Hematopoietic multipotent progenitor cell (in vitro differentiated cells): ENCODE measurements around the gene CDK13. TPM values are rescaled to one million over a fixed set of nuclear protein-coding genes. Genes with fewer than 3 reads are reported as not detected.
"Not testable (repeated sequence)": the region's sequence is repeated elsewhere in the genome, so short reads cannot be mapped to it uniquely, and the experiment has no call there.

Source experiments
- DNase-seq, 3 donors: peaks; one replicate each; pipeline ENCODE4 v3.0.0-alpha.2; 2011 to 2015; ENCODE audit warnings: low read depth in 2 of 3, low spot score in 2 of 3
- total RNA-seq: library from RNA; depleted of rRNA; stranded (reverse); fragments of >200 nt; gene quantifications from one replicate; pipeline ENCODE4 v1.2.3, GENCODE V29; 2012

The CDK13 gene
- total RNA-seq, 1 donor = 56.6 TPM

DNA sequence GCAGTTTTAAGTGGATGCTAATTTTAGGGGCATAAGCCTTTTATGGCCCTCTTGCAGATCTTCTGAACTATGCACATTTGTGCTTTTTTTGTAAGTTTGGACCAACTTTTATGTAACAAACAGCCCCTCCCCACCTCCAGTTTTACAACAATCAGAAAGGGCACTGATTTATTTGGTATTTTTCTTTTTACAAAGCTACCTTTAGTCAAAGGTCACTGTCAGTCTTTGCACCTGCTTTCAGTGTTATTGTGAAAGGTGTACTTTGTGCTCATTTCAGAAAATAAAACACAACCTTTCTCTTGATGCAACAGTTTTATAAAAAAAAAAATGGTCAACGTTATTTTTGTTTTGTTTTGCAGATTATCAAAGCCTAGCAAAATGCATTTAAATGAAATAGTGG is 145.2 kb downstream of the CDK13 start:
- DNase-seq = no peak

DNA sequence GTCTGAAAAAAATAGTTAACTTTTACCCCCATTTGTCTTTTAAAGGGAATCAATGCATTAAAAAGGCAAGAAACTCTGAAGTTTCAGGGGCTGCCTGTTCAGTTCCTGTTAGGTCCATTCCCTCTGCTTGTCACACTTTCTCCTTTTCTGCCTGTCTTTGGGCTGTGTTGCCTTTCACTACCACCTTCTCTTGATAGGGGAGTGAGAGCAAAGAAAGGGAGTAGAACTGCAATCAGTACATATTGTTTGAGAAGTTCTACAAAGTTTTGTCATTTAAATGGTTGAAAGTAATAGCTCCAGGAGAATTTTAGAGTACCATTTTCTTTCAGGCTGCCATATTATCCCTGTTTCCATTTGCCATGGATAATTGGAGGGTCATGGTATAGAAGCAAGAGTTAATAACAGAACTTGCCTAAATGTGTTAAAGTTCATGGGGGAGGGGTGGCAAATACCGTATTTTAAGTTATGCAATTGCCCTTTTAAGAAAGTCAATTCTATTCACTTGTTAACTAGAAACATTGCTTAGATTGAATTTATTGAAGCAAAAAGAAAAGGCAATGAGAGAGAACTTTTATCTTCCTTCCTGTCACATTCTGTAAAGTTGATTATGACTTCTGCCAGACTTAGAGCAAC is 145.8 kb downstream of the CDK13 start:
- DNase-seq = no peak

GRCh38 chr7:40097728-40098127 is 147.7 kb downstream of the CDK13 start:
- no peak for DNase-seq

DNA sequence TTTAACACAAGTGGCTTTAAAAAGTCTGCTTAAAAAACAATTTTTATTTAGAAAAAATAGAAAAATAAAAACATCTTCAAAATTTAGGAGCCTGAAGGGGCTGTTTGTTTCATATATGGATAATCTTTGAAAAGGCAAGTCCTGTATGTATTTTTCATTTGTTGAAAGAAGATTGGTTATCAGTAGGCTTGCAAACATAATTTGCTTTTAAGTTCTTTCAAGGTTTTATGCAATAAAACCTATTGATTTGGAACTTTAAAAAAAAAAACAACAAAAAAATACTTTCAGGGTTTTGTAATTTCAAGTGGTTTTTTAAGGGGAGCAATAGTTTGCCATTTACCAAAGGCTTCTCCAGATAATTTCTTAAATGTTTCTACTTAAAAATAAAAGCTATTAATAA is 148.8 kb downstream of the CDK13 start:
- no peak for DNase-seq

DNA sequence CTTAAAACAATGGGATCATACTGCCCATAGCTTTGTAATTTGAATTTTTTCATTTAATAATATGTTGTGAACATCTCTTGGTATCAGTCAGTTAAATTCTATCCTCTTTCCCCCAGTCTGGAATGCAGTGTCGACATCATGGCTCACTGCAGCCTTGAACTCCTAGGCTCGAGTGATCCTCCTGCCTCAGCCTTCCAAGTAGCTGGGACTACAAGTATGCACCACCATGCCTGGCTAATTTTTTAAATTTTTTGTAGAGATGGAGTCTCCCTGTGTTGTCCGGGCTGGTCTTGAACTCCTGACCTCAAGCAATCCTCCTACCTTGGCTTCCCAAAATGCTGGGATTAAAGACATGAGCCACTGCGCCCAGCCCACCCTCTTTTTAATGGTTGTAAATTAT is 149.8 kb downstream of the CDK13 start:
- DNase-seq = no peak

- no peak for DNase-seq
Observed at GRCh38 chr7:40101201-40101600, 151.1 kb downstream of the CDK13 start.

GRCh38 chr7:40102897-40103296 is 152.8 kb downstream of the CDK13 start:
- DNase-seq = no peak

DNA sequence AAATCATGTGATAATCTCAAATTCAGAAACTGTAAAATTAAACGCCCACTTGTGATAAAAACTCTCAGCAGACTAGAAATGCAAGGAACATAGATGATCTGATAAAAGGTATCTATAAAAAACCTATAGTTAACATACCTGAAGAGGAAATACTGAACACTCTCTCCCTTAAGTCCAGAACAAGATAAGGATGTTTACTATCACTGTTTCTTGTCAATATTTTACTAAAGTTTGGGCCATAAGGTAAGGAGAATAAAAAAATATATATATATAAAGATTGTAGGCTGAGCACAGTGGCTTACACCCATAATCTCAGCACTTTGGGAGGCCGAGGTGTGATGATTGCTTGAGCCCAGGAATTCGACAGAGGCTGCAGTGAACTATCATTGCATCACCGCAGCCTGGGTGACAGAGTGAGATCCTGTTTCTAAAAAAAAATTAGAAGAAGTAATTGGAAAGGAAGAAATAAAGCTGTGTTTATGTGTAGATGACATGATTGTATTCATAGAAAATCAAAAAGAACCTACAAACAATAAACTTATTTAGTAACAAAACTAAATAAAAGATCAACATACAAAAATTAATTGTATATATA is 155.9 kb downstream of the CDK13 start:
- DNase-seq = no peak

GRCh38 chr7:40115936-40116335 is 165.9 kb downstream of the CDK13 start:
- no peak for DNase-seq

DNA sequence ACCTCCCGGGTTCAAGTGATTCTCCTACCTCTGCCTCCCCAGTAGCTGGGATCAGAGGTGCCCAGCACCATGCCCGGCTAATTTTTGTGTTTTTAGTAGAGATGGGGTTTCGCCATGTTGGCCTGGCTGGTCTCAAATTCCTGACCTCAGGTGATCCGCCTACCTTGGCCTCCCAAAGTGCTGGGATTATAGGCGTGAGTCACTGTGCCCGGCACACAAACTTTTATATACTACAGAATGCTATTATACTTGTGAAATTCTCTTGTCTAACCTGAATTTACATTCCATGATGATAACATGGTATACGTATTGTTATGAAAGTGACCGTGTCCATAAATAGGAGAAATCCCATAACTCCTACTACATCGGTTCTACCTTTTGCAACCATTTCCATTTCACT is 167.1 kb downstream of the CDK13 start:
- DNase-seq = not testable (repeated sequence)

DNA sequence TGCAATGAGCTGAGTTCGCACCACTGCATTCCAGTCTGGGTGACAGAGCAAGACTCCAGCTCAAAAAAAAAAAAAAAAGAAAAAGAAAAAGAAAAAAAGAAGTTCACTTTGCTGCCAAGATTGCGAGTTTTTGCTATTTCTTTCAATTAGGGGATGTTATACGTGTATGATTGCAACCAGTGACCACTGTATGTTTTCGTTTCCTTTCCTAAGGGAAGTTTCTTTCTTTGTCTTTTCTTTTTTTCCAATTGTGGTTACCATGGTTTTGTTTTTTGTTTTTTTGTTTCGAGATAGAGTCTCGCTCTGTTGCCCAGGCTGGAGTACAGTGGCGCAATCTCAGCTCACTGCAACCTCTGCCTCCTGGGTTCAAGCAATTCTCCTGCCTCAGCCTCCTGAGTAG is 168.1 kb downstream of the CDK13 start:
- DNase-seq = not testable (repeated sequence)

DNA sequence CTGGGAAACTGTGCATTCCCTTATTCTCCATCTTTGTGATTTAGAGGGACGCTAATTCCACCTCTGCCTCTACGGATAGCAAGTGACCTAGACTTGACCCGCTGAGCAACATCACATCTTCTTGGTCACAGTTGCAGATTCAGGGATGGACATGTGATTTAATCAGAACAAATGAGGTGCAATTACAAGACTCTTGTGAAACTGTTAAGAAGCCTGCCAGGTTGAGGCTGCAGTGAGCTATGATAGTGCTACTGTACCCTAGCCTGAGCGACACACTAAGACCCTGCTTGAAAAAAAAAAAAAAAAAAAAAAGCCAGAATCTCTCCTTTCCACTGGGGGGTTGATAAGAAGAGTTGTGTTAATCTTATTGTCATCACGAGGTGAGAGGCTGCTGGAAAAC is 170.0 kb downstream of the CDK13 start:
- DNase-seq = no peak

DNA sequence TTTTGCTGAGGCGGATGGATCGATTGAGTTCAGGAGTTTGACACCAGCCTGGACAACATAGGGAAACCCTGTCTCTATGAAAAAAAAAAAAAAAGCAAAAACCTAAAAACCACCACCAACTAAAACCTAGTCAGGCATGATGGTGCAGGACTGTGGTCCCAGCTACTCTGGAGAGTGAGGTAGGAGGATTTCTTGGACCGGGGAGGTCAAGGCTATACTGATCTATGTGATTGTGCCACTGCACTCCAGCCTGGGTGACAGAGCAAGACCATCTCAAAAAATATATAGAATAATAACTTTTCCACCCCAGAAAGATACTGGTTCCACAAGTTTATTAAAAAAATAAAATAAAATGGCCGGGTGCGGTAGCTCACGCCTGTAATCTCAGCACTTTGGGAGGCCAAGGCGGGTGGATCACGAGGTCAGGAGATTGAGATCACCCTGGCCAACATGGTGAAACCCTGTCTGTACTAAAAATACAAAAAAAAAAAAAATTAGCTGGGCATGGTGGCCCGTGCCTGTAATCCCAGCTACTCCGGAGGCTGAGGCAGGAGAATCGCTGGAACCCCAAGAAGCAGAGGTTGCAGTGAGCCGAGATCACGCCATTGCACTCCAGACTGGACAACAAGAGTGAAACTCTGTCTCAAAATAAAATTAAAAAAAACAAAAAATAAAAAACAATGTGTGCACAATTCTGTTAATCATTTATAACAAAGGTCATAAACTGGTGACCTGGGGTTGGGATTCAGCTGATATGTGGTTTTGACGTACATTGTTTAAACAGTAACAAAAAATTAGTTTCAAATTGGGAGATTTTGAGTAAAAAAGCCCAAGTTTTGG is 172.3 kb downstream of the CDK13 start:
- not testable (repeated sequence) for DNase-seq

- no peak for DNase-seq
Observed at GRCh38 chr7:40122940-40123254, 172.8 kb downstream of the CDK13 start.

- no peak for DNase-seq
Observed at GRCh38 chr7:40133561-40134427, 183.7 kb downstream of the CDK13 start.

DNA sequence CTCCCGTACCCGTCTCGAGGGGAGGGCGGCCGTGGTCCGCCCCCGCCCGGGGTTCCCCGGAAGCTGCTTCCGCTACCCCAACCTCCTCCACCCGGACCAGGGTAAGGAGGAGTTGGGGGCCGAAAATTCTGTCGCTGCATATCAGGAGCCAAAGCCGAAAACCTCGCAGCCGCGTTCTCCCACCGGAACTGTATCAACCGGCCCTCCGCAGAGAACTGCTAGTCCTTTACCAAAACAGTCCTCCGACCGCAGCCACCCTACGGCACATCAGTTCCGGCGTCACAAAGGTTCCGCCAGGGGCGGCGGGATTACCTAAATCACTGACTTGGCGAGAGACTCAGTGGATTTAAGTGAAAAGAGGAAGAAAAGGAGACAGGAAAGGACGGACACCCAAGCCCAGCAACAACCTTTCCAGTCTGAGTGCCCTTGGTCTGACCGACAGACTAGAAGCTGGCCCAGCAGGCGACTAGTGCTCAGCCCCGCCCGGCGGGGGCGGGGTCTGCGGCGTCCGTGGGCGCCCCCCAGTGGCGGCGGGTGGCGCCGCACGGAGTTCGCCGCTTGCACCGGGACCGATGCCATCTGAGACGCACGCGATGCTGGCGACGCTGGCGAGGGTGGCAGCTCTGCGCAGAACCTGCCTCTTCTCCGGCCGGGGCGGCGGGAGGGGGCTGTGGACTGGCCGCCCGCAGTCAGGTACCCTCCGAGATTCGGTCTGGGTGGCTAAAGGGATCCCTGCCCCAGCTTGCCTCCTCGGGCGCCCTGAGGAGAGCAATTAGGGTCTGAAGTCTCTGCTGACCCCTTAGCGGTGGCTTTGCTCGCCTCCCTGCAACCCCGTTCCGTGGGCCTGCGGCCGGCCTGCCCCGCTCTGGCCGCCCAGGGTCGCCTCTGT is 184.6 kb downstream of the CDK13 start, which contains the start of the genes MPLKIP and SUGCT:
MPLKIP (minus strand) TSS at position 195 of the 889 bp plus-strand sequence; CDS start at position 140, 55 bp downstream.
SUGCT (plus strand) TSS at position 578 of the 889 bp plus-strand sequence.
- peak; percentile 91 to 94 (median 92) for DNase-seq

DNA sequence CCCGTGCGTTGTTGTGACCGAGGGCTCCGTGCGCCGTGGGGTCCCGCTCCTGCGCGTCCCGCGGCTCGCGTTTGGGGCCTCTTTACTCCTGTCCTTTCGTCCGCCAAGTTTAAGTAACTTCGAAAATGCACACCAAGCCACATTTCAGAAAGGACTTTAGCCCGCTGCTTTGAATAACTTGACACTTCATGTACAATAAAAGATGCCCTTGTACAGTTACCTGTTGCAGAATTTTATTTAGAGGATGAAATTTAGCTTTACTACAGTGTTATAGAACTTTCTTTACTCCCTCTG is 185.2 kb downstream of the CDK13 start:
- DNase-seq = peak in 1 of 3 donors; percentile 21

- DNase-seq = no peak
Observed at GRCh38 chr7:40137563-40137962, 187.5 kb downstream of the CDK13 start.

- no peak for DNase-seq
Observed at GRCh38 chr7:40138973-40139372, 188.9 kb downstream of the CDK13 start.

DNA sequence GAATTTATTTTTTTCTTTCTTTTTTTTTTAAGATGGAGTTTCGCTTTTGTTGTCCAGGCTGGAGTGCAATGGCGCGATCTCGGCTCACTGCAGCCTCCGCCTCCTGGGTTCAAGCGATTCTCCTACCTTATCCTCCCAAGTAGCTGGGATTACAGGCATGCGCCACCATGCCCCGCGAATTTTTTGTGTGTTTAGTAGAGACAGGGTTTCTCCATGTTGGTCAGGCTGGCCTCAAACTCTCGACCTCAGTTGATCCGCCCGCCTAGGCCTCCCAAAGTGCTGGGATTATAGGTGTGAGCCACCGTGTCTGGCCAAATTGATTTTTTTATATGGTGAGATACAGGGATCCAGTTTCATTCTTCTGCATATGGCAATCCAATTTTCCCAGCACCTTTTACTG is 189.8 kb downstream of the CDK13 start:
- DNase-seq = not testable (repeated sequence)
